A549 (cell line): ENCODE results near the gene DNAJC30. TPM values are rescaled to one million over a fixed set of nuclear protein-coding genes. Genes with fewer than 3 reads are reported as not detected.

Experiments used
- ATAC-seq, 2 experiments: fragments of 200-7000 bp in 1 of 2; fragments of >200 bp in 1 of 2; cut with Nextera tagmentation in 1 of 2; cut with Tn5 transposase in 1 of 2; 3 replicates each; pipeline versions ENCODE4 v1.8.0 to v1.9.1; 2018 to 2020; ENCODE audit warnings: mild to moderate bottlenecking in 1 of 2, moderate library complexity in 1 of 2
- CTCF ChIA-PET: fragments of 300-600 bp; sonication (Branson Sonifier 250); formaldehyde crosslinking; extraction: SDS; loops from one replicate; lab custom pipeline; 2021; ENCODE audit warnings: antibody characterized with exemption, inconsistent platforms; lab: Yijun Ruan, JAX
- POLR2A ChIA-PET: fragments of 350-600 bp; formaldehyde crosslinking; extraction: SDS; loops from one replicate; lab custom pipeline; 2021; ENCODE audit warnings: antibody characterized with exemption, inconsistent platforms; lab: Yijun Ruan, JAX
- DNase-seq, 2 experiments: peaks; one replicate each; pipeline versions ENCODE4 v3.0.0 to v3.0.0-alpha.2; 2011 to 2016; ENCODE audit warnings: low read depth in 1 of 2, low spot score in 1 of 2
- FAIRE-seq: peaks from 2 replicates; lab custom pipeline; 2011; peaks lifted over from hg19 to GRCh38; lab: Jason Lieb, UNC
- H3K27ac ChIP-seq, 2 experiments: fragments of >200 bp; sonication (Bioruptor Twin); formaldehyde crosslinking; 3 replicates each; pipeline ENCODE4 v1.5.1; 2016 to 2017
- H3K4me1 ChIP-seq: fragments of >200 bp; sonication (Bioruptor Twin); formaldehyde crosslinking; 3 replicates; pipeline ENCODE4 v1.6.1; 2016
- H3K4me2 ChIP-seq: fragments of >200 bp; sonication (Bioruptor Twin); formaldehyde crosslinking; 3 replicates; pipeline ENCODE4 v1.6.1; 2016
- H3K4me3 ChIP-seq: fragments of >200 bp; sonication (Bioruptor Twin); formaldehyde crosslinking; 3 replicates; pipeline ENCODE4 v1.5.1; 2016
- H3K9me3 ChIP-seq: fragments of >200 bp; sonication (Bioruptor Twin); formaldehyde crosslinking; 3 replicates; pipeline ENCODE4 v1.6.1; 2016
- ATOH8 ChIP-seq: fragments of 250-450 bp; sonication (Bioruptor Pico); IDR thresholded peaks from 2 replicates; pipeline ENCODE4 v1.5.0; 2020; ENCODE audit warnings: low read depth, mild to moderate bottlenecking, moderate library complexity
- CHD2 ChIP-seq: fragments of 150-350 bp; IDR thresholded peaks from 2 replicates; pipeline ENCODE4 v1.6.1; 2014; ENCODE audit warnings: low read length; ENCODE audit not compliant: partially characterized antibody
- EHF ChIP-seq: fragments of 250-450 bp; sonication (Bioruptor Pico); IDR thresholded peaks from 2 replicates; pipeline ENCODE4 v1.5.0; 2020; ENCODE audit warnings: mild to moderate bottlenecking
- FOSB ChIP-seq: fragments of 250-450 bp; sonication (Bioruptor Pico); IDR thresholded peaks from 2 replicates; pipeline ENCODE4 v1.5.0; 2020; ENCODE audit warnings: mild to moderate bottlenecking, moderate library complexity
- FOSL2 ChIP-seq, 2 experiments: fragments of 450-650 bp in 1 of 2; fragments of >200 bp in 1 of 2; sonication (Bioruptor Twin) in 1 of 2; formaldehyde crosslinking; IDR thresholded peaks; 2 replicates each; pipeline versions ENCODE4 v1.5.0 to v1.6.1; 2016 to 2020; ENCODE audit warnings: mild to moderate bottlenecking in 1 of 2, moderate library complexity in 1 of 2
- GATA3 ChIP-seq: IDR thresholded peaks from 2 replicates; pipeline ENCODE4 v1.6.1; 2012; ENCODE audit warnings: borderline replicate concordance
- HDAC2 ChIP-seq: fragments of 200-600 bp; sonication (generic); IDR thresholded peaks from 2 replicates; pipeline ENCODE4 v1.6.1; 2016
- HMGXB4 ChIP-seq: fragments of 250-450 bp; sonication (Bioruptor Pico); IDR thresholded peaks from 2 replicates; pipeline ENCODE4 v1.5.0; 2021; ENCODE audit warnings: mild to moderate bottlenecking, moderate library complexity, borderline replicate concordance
- KDM1A ChIP-seq: fragments of 200-600 bp; sonication (generic); IDR thresholded peaks from 2 replicates; pipeline ENCODE4 v1.6.1; 2016; ENCODE audit warnings: low read depth, mild to moderate bottlenecking
- MAFK ChIP-seq: fragments of 450-650 bp; IDR thresholded peaks from 2 replicates; pipeline ENCODE4 v1.6.1; 2014; ENCODE audit not compliant: partially characterized antibody
- MAX ChIP-seq: IDR thresholded peaks from 2 replicates; pipeline ENCODE4 v1.6.1; 2012
- RFX5 ChIP-seq: fragments of 450-650 bp; IDR thresholded peaks from 2 replicates; pipeline ENCODE4 v1.7.1; 2014; ENCODE audit warnings: antibody characterized with exemption, mild to moderate bottlenecking, moderate library complexity
- RNF2 ChIP-seq: fragments of 200-600 bp; sonication (generic); IDR thresholded peaks from 2 replicates; pipeline ENCODE4 v1.6.1; 2016; ENCODE audit warnings: low read depth, mild to moderate bottlenecking, antibody characterized with exemption, moderate library complexity, borderline replicate concordance
- SMC3 ChIP-seq: fragments of >200 bp; sonication (Bioruptor Twin); formaldehyde crosslinking; IDR thresholded peaks from 3 replicates; pipeline ENCODE4 v1.6.1; 2018; ENCODE audit warnings: inconsistent platforms
- ZFP36 ChIP-seq: fragments of 450-650 bp; IDR thresholded peaks from 2 replicates; pipeline ENCODE4 v1.6.1; 2014; ENCODE audit warnings: borderline replicate concordance; ENCODE audit not compliant: partially characterized antibody
- WGBS: methylation state at CpG from one replicate; pipeline ENCODE4 v1.1.6; 2017; ENCODE audit errors: missing lambda C conversion rate; 5-methylcytosine and 5-hydroxymethylcytosine counted together
- polyA plus RNA-seq, 4 experiments: library from polyadenylated mRNA; depleted of rRNA in 3 of 4; stranded (reverse); fragments of >200 nt; fragmentation: RNase III in 1 of 4; extraction: RNeasy Plus Mini Kit Qiagen cat#74134 plus additional on column Dnase treatment in 1 of 4; gene quantifications; 2 replicates in 3 of 4; 3 replicates in 1 of 4; pipeline ENCODE4 v1.2.3, GENCODE V29; 2011 to 2017

Gene DNAJC30
- polyA plus RNA-seq, 2 of the 4 experiments (the other 2 are of a cell fraction), result 5.7 to 8.9 TPM

- Histone ChIP-seq H3K4me2 (peak overlapping the region; percentile 90), H3K4me3 (peak overlapping the region; percentile 35), H3K9me3 (no peaks in the 10 kb centered on the region), H3K27ac (peak overlapping the region; percentile 99 to 100), H3K4me1 (peaks cover 90% of the 10 kb centered on the region)
- CTCF ChIA-PET, result interaction anchor here (0.8 to 10.0 kb wide), 10 partner anchors 11 to 116 kb away, joined by 3 to 139 read pairs (median 25); partner anchors contain the start of genes STX1A and VPS37D
- no peak for DNase-seq
- no peak for ATAC-seq
- TF ChIP-seq EHF (CRISPR knock-in tag) (no peak), MAX (no peak), CHD2 (no peak), KDM1A (no peak), HMGXB4 (no peak)
- POLR2A ChIA-PET, result interaction anchor here (0.9 to 4.5 kb wide), 3 partner anchors 12 to 20 kb away, joined by 5 to 27 read pairs (median 8); partner anchors contain the start of genes BUD23, DNAJC30 and STX1A
- no peak for FAIRE-seq
- 80% methylated on average over 13 of the region's 13 CpGs for WGBS
These were observed 20.0 kb upstream of the DNAJC30 start for GRCh38 chr7:73703225-73703624.

GRCh38 chr7:73702665-73703064, 19.4 kb upstream of the DNAJC30 start:
- 91% methylated on average over 12 of the region's 18 CpGs for WGBS
- Histone ChIP-seq H3K9me3 (no peaks in the 10 kb centered on the region), H3K4me1 (peaks cover 85% of the 10 kb centered on the region), H3K27ac (peak overlapping the region; percentile 99 to 100), H3K4me2 (peak overlapping the region; percentile 90)
- ATAC-seq (no peak), DNase-seq (no peak)
- TF ChIP-seq SMC3 (no peak), RFX5 (no peak), ATOH8 (CRISPR knock-in tag) (no peak), FOSB (CRISPR knock-in tag) (no peak), MAFK (no peak)
- TF ChIP-seq, all 56 proteins: peak for 0
- H3K4me3 ChIP-seq, result no peak overlapping the region; the same call in 2 of the 3 replicates
- FAIRE-seq, result no peak
- ChIA-PET CTCF (interaction anchor here (0.9 to 10.0 kb wide), 11 partner anchors 11 to 96 kb away, joined by 3 to 139 read pairs (median 19); partner anchors contain the start of genes STX1A and VPS37D), POLR2A (interaction anchor here (0.9 to 2.2 kb wide), 2 partner anchors 12 to 13 kb away, joined by 6 to 8 read pairs; no protein-coding TSS in a partner anchor)

- CTCF ChIA-PET, result interaction anchor here (0.9 to 10.0 kb wide), 12 partner anchors 11 to 95 kb away, joined by 3 to 139 read pairs (median 13); partner anchors contain the start of genes STX1A and VPS37D
- TF ChIP-seq FOSL2 (IDR thresholded peaks at IDR 0.05) (no peak), FOSL2 (CRISPR knock-in tag; IDR thresholded peaks at IDR 0.05) (peak; percentile 26), RNF2 (no peak), KDM1A (no peak), ZFP36 (no peak), GATA3 (no peak), HDAC2 (no peak)
- H3K4me2 ChIP-seq, result peak overlapping the region; percentile 90
- H3K4me1 ChIP-seq, result peaks cover 82% of the 10 kb centered on the region
- no peak for ATAC-seq
- H3K27ac ChIP-seq, result peak overlapping the region; percentile 99 to 100
- POLR2A ChIA-PET, result interaction anchor here (0.9 to 2.2 kb wide), 3 partner anchors 11 to 15 kb away, joined by 3 to 8 read pairs (median 6); no protein-coding TSS in a partner anchor
- no peak overlapping the region; the same call in 2 of the 3 replicates for H3K4me3 ChIP-seq
- 66% methylated on average over 8 of the region's 8 CpGs for WGBS
- H3K9me3 ChIP-seq, result no peaks in the 10 kb centered on the region
- DNase-seq, result peak in 1 of 2 experiments; percentile 58
- no peak for FAIRE-seq
These were observed 19.0 kb upstream of the DNAJC30 start for GRCh38 chr7:73702226-73702625.
